CD4-positive, CD25-positive, alpha-beta regulatory T cell (primary cell): Measurements from ENCODE around the gene CNTN4. TPM values are rescaled to one million over a fixed set of nuclear protein-coding genes. Genes with fewer than 3 reads are reported as not detected.

Experiments
- ATAC-seq, 2 donors: fragments of 150-1000 bp; cut with Tn5 transposase; one replicate each; pipeline ENCODE4 v1.10.0; 2021; ENCODE audit warnings: low read depth in 2 of 2, moderate number of reproducible peaks in 2 of 2, moderate library complexity in 1 of 2
- DNase-seq, 3 donors: peaks; one replicate each; pipeline versions ENCODE4 v3.0.0 to v3.0.0-alpha.2; 2012 to 2022; ENCODE audit warnings: mixed read lengths in 1 of 3
- H3K27ac ChIP-seq: one replicate; pipeline ENCODE4 v1.7.0; 2013; ENCODE audit warnings: mild to moderate bottlenecking, low read length; ENCODE audit not compliant: insufficient read depth, poor library complexity, severe bottlenecking
- H3K27me3 ChIP-seq: one replicate; pipeline ENCODE4 v1.7.0; 2013; ENCODE audit warnings: low read length; ENCODE audit not compliant: control insufficient read depth, insufficient read depth
- H3K36me3 ChIP-seq: one replicate; pipeline ENCODE4 v1.7.0; 2013; ENCODE audit warnings: mild to moderate bottlenecking, low read length, moderate library complexity; ENCODE audit not compliant: control insufficient read depth, insufficient read depth
- H3K4me1 ChIP-seq: 2 replicates; pipeline ENCODE4 v1.7.0; 2013; ENCODE audit warnings: mild to moderate bottlenecking, low read length; ENCODE audit not compliant: insufficient read depth, control insufficient read depth, poor library complexity, severe bottlenecking
- H3K4me3 ChIP-seq: one replicate; pipeline ENCODE4 v1.7.0; 2013; ENCODE audit warnings: low read depth, mild to moderate bottlenecking, low read length, moderate library complexity
- H3K9me3 ChIP-seq, 2 experiments: 1 replicate in 1 of 2; 2 replicates in 1 of 2; pipeline ENCODE4 v1.7.0; 2013; ENCODE audit warnings: low read length in 2 of 2, mild to moderate bottlenecking in 1 of 2, moderate library complexity in 1 of 2; ENCODE audit not compliant: control insufficient read depth in 2 of 2
- H3K27ac Mint-ChIP-seq, 3 donors: one replicate each; pipeline ENCODE4 v1.8.0; 2020 to 2022; ENCODE audit warnings: mild to moderate bottlenecking in 3 of 3, mixed read lengths in 3 of 3, moderate library complexity in 2 of 3
- H3K27me3 Mint-ChIP-seq: one replicate; pipeline ENCODE4 v1.8.0; 2022; ENCODE audit warnings: mild to moderate bottlenecking, mixed read lengths
- H3K36me3 Mint-ChIP-seq: one replicate; pipeline ENCODE4 v1.8.0; 2020; ENCODE audit warnings: mixed read lengths
- H3K4me1 Mint-ChIP-seq, 4 donors: one replicate each; pipeline ENCODE4 v1.8.0; 2020 to 2022; ENCODE audit warnings: mixed read lengths in 4 of 4, mild to moderate bottlenecking in 1 of 4
- H3K4me3 Mint-ChIP-seq, 4 donors: one replicate each; pipeline ENCODE4 v1.8.0; 2020 to 2022; ENCODE audit warnings: mild to moderate bottlenecking in 4 of 4, mixed read lengths in 4 of 4, moderate library complexity in 3 of 4
- H3K9me3 Mint-ChIP-seq, 7 donors: one replicate each; pipeline ENCODE4 v1.8.0; 2020 to 2022; ENCODE audit warnings: mixed read lengths in 7 of 7, mild to moderate bottlenecking in 3 of 7, moderate library complexity in 2 of 7
- polyA plus RNA-seq, 4 donors: library from polyadenylated mRNA; unstranded; fragments of 300-500 nt; fragmentation: Illumina TruSeq; gene quantifications; one replicate each; pipeline ENCODE4 v1.2.3, GENCODE V29; 2021
- total RNA-seq: library from RNA; stranded (reverse); gene quantifications from one replicate; pipeline ENCODE4 v1.2.3, GENCODE V29; 2022

CNTN4 gene
- total and polyA plus RNA-seq, 5 donors from 2014 or later: not detected

GRCh38 chr3:2352134-2352762 lies 253.6 kb downstream of the CNTN4 start:
- ATAC-seq (no peak), DNase-seq (no peak)
- H3K27ac Mint-ChIP-seq: no peak overlapping the region
- Histone ChIP-seq H3K9me3 (no peaks in the 10 kb centered on the region), H3K4me1 (no peaks in the 10 kb centered on the region), H3K27me3 (no peaks in the 10 kb centered on the region), H3K4me3 (no peak overlapping the region), H3K36me3 (no peaks in the 10 kb centered on the region), H3K27ac (no peak overlapping the region)
- H3K9me3 Mint-ChIP-seq: peaks cover 0 to 9% (median 5%) of the 10 kb centered on the region in 7 donors
- H3K4me3 Mint-ChIP-seq: no peak overlapping the region
- H3K4me1 Mint-ChIP-seq: no peaks in the 10 kb centered on the region
- no peaks in the 10 kb centered on the region for H3K27me3 Mint-ChIP-seq
- H3K36me3 Mint-ChIP-seq: no peaks in the 10 kb centered on the region

GRCh38 chr3:2354702-2355101 lies 256.0 kb downstream of the CNTN4 start:
- H3K9me3 ChIP-seq: peaks cover 0 to 2% of the 10 kb centered on the region in 2 experiments
- no peaks in the 10 kb centered on the region for H3K36me3 Mint-ChIP-seq
- no peak overlapping the region for H3K27ac Mint-ChIP-seq
- H3K4me1 ChIP-seq: no peaks in the 10 kb centered on the region
- DNase-seq (no peak), ATAC-seq (no peak)
- H3K9me3 Mint-ChIP-seq: peaks cover 0 to 10% (median 5%) of the 10 kb centered on the region in 7 donors
- H3K27me3 Mint-ChIP-seq: no peaks in the 10 kb centered on the region
- no peak overlapping the region for H3K4me3 Mint-ChIP-seq
- no peaks in the 10 kb centered on the region for H3K27me3 ChIP-seq
- H3K27ac ChIP-seq: no peak overlapping the region
- no peak overlapping the region for H3K4me3 ChIP-seq
- no peaks in the 10 kb centered on the region for H3K36me3 ChIP-seq
- H3K4me1 Mint-ChIP-seq: no peaks in the 10 kb centered on the region

- Mint-ChIP-seq H3K9me3 (peaks cover 1 to 10% (median 3%) of the 10 kb centered on the region in 7 donors), H3K4me3 (no peak overlapping the region), H3K4me1 (no peaks in the 10 kb centered on the region), H3K27ac (no peak overlapping the region), H3K27me3 (no peaks in the 10 kb centered on the region), H3K36me3 (no peaks in the 10 kb centered on the region)
- no peak for ATAC-seq
- DNase-seq: no peak
- Histone ChIP-seq H3K9me3 (peaks cover 0 to 2% of the 10 kb centered on the region in 2 experiments), H3K36me3 (no peaks in the 10 kb centered on the region), H3K4me3 (no peak overlapping the region), H3K27ac (no peak overlapping the region), H3K4me1 (no peaks in the 10 kb centered on the region), H3K27me3 (no peaks in the 10 kb centered on the region)
Observed at GRCh38 chr3:2356298-2356950, 257.8 kb downstream of the CNTN4 start.

GRCh38 chr3:2360815-2361214 lies 262.1 kb downstream of the CNTN4 start:
- peaks cover 0 to 10% (median 1%) of the 10 kb centered on the region in 7 donors for H3K9me3 Mint-ChIP-seq
- no peak overlapping the region for H3K4me3 ChIP-seq

GRCh38 chr3:2362122-2362521 lies 263.5 kb downstream of the CNTN4 start:
- Histone ChIP-seq H3K36me3 (no peaks in the 10 kb centered on the region), H3K9me3 (peaks cover 0 to 2% of the 10 kb centered on the region in 2 experiments), H3K27me3 (no peaks in the 10 kb centered on the region), H3K4me1 (no peaks in the 10 kb centered on the region), H3K4me3 (no peak overlapping the region), H3K27ac (no peak overlapping the region)
- no peak overlapping the region for H3K4me3 Mint-ChIP-seq
- no peak overlapping the region for H3K27ac Mint-ChIP-seq
- no peak for DNase-seq
- no peak for ATAC-seq
- no peaks in the 10 kb centered on the region for H3K27me3 Mint-ChIP-seq
- no peaks in the 10 kb centered on the region for H3K36me3 Mint-ChIP-seq
- peaks cover 0 to 10% (median 1%) of the 10 kb centered on the region in 7 donors for H3K9me3 Mint-ChIP-seq
- no peaks in the 10 kb centered on the region for H3K4me1 Mint-ChIP-seq

More at GRCh38 chr3:2360815-2361214, 262.1 kb downstream of the CNTN4 start:
- Histone ChIP-seq H3K36me3 (no peaks in the 10 kb centered on the region), H3K27me3 (no peaks in the 10 kb centered on the region), H3K9me3 (peaks cover 0 to 2% of the 10 kb centered on the region in 2 experiments), H3K27ac (no peak overlapping the region), H3K4me1 (no peaks in the 10 kb centered on the region)
- Mint-ChIP-seq H3K4me3 (no peak overlapping the region), H3K27ac (no peak overlapping the region), H3K4me1 (no peaks in the 10 kb centered on the region), H3K27me3 (no peaks in the 10 kb centered on the region), H3K36me3 (no peaks in the 10 kb centered on the region)
- no peak for DNase-seq
- no peak for ATAC-seq

DNA sequence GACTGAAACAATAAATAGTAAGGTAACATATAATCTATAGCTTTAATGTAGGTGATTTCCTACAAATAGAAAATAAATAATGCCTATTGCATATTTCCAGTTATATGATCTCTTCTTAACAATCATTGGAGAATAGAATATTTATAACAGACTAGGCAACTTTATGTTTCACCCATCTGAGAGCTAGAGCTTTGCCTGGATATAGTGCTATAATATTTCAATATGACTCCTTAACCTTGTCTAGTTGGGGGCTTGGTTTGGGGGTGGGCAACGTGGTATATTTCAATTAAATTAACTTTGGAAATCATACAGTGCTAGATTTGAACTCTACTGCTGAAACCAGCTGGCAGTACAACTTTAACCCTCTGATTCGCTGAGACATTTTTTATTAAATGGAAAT lies 265.2 kb downstream of the CNTN4 start:
- no peak overlapping the region for H3K27ac ChIP-seq
- Mint-ChIP-seq H3K4me3 (no peak overlapping the region), H3K27ac (no peak overlapping the region), H3K4me1 (no peaks in the 10 kb centered on the region), H3K9me3 (peaks cover 0 to 7% (median 1%) of the 10 kb centered on the region in 7 donors), H3K27me3 (no peaks in the 10 kb centered on the region), H3K36me3 (no peaks in the 10 kb centered on the region)
- no peaks in the 10 kb centered on the region for H3K27me3 ChIP-seq
- no peaks in the 10 kb centered on the region for H3K4me1 ChIP-seq
- DNase-seq (no peak), ATAC-seq (no peak)
- no peaks in the 10 kb centered on the region for H3K9me3 ChIP-seq
- H3K4me3 ChIP-seq: no peak overlapping the region
- H3K36me3 ChIP-seq: no peaks in the 10 kb centered on the region

DNA sequence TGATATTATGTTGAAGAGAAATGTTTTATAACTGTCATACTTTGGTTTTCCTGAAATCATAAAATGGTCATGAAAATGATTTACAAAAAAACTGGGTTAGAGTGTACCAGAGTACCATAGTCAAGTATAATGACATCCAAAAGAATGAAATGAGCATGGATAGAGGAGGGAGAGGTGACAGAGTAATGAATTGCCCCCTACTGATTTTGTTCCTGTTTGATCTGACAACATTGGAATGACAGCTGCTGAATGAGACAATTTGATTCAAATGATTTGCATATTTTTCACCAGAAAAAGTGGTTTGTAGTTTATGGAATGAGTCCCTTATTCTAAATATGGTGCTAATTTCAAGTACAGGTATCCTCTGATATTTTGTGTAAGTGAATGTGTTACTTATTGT lies 271.7 kb downstream of the CNTN4 start:
- H3K9me3 Mint-ChIP-seq: peaks cover 0 to 4% (median 1%) of the 10 kb centered on the region in 7 donors
- no peak overlapping the region for H3K27ac Mint-ChIP-seq
- no peak overlapping the region for H3K4me3 Mint-ChIP-seq
- Histone ChIP-seq H3K27ac (no peak overlapping the region), H3K9me3 (no peaks in the 10 kb centered on the region), H3K36me3 (no peaks in the 10 kb centered on the region), H3K4me1 (no peaks in the 10 kb centered on the region), H3K27me3 (no peaks in the 10 kb centered on the region), H3K4me3 (no peak overlapping the region)
- H3K27me3 Mint-ChIP-seq: no peaks in the 10 kb centered on the region
- H3K36me3 Mint-ChIP-seq: no peaks in the 10 kb centered on the region
- no peak for ATAC-seq
- no peak for DNase-seq
- H3K4me1 Mint-ChIP-seq: no peaks in the 10 kb centered on the region

DNA sequence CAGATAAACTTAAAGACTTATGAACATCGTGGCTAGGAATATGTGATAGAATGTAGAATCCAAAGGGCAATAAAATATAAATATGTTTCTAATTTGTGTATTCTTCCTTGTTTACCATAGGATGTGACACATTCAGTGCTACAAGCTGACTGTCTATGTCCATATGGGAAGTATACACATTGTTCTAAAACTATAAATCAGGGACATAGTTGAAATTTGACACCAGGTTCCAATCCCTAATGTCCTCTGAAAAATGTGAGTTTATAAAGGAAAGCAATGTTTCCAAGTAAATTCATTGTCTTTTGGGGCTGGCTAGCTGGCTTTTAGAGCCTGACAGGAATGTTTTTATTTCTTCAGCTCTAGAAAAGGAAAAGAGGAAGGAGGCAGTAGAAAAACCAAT lies 273.6 kb downstream of the CNTN4 start:
- Mint-ChIP-seq H3K27me3 (peaks cover 4% of the 10 kb centered on the region), H3K27ac (no peak overlapping the region), H3K36me3 (no peaks in the 10 kb centered on the region), H3K4me3 (no peak overlapping the region), H3K4me1 (no peaks in the 10 kb centered on the region), H3K9me3 (peaks cover 0 to 4% (median 2%) of the 10 kb centered on the region in 7 donors)
- DNase-seq: no peak
- ATAC-seq: no peak
- H3K27ac ChIP-seq: no peak overlapping the region
- H3K4me1 ChIP-seq: no peaks in the 10 kb centered on the region
- H3K4me3 ChIP-seq: no peak overlapping the region
- no peaks in the 10 kb centered on the region for H3K36me3 ChIP-seq
- H3K9me3 ChIP-seq: no peaks in the 10 kb centered on the region
- H3K27me3 ChIP-seq: no peaks in the 10 kb centered on the region
